Stimulated activated CD8-positive, alpha-beta memory T cell treated with anti-CD3 and anti-CD28 coated beads, Interleukin-2, amount 100 ng/mL, for 1 hour (primary cell): ENCODE data around the gene ARGFX.
"Not testable (repeated sequence)": the region's sequence is repeated elsewhere in the genome, so short reads cannot be mapped to it uniquely, and the experiment has no call there.

Experiments used
- DNase-seq, 2 donors: peaks; one replicate each; pipeline ENCODE4 v3.0.0-alpha.2; 2020; ENCODE audit warnings: low read depth in 2 of 2

ARGFX gene

GRCh38 chr3:121599900-121600299, 32.2 kb downstream of the ARGFX start:
- not testable (repeated sequence) for DNase-seq

GRCh38 chr3:121601212-121601812, 33.6 kb downstream of the ARGFX start:
- DNase-seq = no peak

GRCh38 chr3:121604759-121605158, 37.0 kb downstream of the ARGFX start:
- DNase-seq = no peak

- DNase-seq = no peak
These were observed 38.4 kb downstream of the ARGFX start for GRCh38 chr3:121606106-121606505.
